Stimulated activated CD4-positive, alpha-beta T cell treated with anti-CD3 and anti-CD28 coated beads, TNF-alpha, amount 100 ng/mL, for 4 hours (primary cell): ENCODE data around the gene CABLES1.
"Not testable (repeated sequence)": the region's sequence is repeated elsewhere in the genome, so short reads cannot be mapped to it uniquely, and the experiment has no call there.

Experiments
- DNase-seq, 3 experiments: peaks; one replicate each; pipeline ENCODE4 v3.0.0-alpha.2; 2020; ENCODE audit warnings: low read depth in 3 of 3

Gene CABLES1

DNA sequence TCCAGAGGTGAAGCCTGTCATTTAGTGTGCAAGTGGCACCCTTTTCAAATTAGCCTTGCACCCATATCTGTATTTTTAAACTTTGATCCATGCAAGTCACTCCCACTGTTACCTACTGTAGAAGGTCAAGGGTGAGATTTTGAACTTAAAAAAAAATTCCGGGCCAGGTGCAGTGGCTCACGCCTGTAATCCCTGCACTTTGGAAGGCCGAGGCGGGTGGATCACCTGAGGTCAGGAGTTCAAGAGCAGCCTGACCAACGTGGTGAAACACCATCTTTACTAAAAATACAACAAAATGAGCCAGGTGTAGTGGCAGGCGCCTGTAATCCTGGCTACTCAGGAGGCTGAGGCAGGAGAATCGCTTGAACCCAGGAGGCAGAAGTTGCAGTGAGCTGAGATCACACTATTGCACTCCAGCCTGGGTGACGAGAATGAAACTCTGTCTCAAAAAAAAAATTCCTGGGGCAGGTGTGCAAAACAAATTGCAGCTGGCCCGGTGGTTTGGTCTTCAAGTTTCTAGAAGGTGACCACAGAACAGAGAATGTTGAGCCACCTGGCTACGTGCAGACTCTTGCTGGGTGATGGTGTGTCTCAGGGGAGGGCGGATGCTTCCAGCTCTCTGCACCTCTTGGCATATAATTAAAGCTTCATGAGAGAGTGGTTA, 106.7 kb downstream of the CABLES1 start:
- not testable (repeated sequence) for DNase-seq

DNA sequence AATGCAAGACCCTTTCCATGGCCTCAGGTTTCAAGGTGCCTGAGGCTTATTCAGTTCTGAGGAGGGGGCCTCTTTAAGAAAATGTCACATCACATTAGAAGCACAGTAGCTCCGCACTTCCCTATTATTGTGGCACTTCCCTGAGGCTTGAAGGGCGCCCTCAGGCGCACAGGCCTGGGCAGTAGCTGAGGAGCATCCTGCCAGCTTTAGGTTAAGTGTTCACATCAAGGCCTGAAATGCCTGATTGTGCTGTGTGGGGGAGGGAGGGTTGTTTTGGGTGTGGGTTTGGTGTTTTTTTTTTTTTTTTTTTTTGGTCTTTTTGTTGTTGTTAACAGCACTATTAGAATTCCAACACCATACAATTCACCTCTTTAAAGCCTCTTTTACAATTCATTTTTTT, 107.9 kb downstream of the CABLES1 start:
- DNase-seq: no peak

GRCh38 chr18:23243816-23244215, 108.5 kb downstream of the CABLES1 start:
- no peak for DNase-seq

DNA sequence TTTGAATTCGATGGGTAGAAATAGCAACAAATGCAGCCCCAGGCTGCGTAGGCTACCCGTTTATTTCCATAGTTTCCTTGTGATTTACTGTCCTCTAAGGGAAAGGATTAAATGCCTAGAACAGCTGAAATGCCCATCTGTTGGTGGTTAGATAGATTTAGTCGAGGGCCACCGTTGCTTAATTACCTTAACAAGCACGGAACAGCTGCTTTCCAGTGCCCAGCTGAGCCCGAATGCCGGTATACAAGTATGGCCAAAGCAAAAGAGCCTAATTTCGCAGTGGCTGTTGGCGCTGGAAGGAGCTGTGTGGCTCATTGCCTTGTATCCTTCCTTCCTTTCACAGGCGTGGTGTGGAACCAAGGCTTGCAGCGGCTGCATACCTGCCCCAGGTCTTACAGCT, 109.1 kb downstream of the CABLES1 start:
- DNase-seq: no peak

DNA sequence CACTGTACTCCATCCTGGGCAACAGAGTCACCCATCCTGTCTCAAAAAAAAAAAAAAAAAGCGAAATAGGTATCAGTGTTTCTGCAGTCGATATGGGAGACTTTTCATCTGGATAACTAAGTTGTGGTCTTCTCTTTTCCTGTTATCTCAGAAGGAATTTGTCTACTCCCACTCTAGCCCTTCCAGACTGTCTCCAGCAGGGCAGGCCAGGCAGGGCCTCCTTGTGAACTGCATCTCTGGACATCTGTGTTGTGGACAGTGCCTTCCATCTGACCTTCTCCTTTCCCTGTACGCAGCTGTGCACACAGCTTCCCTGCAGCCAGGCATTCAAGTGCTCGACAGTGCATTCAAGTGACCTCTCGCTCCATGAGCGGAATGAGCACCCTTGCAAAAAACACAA, 110.2 kb downstream of the CABLES1 start:
- DNase-seq: no peak

DNA sequence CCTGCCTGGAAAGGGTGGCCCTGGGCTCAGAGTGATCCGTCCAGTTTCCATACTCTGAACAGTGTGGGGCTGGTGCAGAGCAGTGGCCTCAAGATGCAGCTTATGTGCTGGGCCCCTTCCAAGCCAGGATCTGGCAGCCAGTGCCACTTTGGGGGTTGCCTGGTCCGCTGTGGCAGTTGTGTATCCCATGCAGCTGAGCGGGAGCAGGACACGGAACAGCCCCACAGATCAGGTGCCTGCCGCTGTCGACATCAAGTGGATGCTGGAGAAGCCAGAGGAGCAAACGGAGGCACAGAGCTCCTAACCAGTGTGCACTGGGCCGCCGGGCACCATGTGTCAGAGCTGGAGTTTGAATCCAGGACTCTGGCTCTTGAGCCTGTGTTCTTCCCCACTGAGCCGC, 112.0 kb downstream of the CABLES1 start:
- DNase-seq: no peak

GRCh38 chr18:23247896-23248295, 112.6 kb downstream of the CABLES1 start:
- no peak for DNase-seq

- DNase-seq: no peak
Observed at GRCh38 chr18:23248826-23249225, 113.5 kb downstream of the CABLES1 start.

- no peak for DNase-seq
Observed at GRCh38 chr18:23249348-23249747, 114.1 kb downstream of the CABLES1 start.

GRCh38 chr18:23250893-23251656, 115.8 kb downstream of the CABLES1 start:
- DNase-seq: no peak

- DNase-seq: no peak
Observed at GRCh38 chr18:23253630-23254029, 118.3 kb downstream of the CABLES1 start.

DNA sequence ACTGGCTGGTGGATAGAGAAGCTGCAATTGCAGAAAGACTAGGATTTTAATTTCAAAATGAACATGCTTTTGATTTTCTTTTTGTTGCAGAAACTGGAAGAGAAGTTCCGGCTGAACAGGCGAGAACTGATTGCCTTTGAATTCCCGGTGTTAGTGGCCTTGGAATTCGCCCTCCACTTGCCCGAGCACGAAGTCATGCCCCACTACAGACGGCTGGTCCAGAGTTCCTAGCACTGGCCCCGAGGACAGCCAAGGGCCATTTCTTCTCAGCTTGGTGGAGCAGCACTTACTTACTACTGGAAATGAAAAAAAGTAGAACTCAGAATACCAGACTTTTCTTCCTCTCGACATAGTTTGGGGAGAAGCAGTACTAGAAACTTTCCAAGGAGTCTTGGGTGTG, 121.9 kb downstream of the CABLES1 start:
- DNase-seq: no peak

DNA sequence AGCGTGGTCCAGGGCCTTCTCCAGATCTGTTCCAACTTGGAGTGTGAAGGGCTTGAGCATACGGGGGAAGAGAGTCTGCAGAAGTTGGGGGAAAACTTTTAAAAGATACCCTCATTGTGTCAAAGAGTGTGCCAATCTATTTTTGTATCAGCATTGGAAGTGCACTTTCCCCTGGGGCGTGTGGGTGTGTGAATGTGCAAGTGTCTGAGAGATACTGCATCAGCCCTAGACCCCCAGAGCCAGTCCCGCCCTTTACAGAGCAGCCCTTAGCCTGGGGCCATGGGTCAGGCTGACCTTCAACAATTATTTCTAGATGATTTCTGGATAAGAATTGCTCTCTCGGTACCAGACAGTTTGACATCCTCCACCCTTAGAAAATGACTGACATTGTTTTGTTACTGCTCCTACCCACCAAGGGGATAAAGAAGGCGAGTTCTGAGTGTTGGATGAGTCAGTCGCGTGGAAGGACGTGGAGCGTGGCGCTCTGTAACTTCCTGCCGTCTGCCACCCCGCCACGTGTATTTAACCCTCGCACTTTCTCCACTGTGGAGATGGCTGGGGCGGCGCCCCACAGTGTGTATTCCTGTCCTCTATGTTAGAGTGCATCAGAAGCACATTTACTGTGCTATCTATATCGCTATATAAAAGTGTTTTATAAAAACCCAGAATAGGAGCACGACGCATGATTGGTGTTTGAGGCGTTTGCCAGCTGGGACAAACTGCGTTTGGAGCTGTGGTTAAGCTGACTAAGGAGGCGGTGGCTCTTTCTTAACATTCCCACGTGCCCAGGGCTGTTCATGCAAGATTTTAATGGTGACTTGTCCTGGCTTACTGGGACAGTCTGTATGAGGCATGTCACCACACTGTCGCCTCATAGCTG, 122.6 kb downstream of the CABLES1 start:
- DNase-seq: no peak

DNA sequence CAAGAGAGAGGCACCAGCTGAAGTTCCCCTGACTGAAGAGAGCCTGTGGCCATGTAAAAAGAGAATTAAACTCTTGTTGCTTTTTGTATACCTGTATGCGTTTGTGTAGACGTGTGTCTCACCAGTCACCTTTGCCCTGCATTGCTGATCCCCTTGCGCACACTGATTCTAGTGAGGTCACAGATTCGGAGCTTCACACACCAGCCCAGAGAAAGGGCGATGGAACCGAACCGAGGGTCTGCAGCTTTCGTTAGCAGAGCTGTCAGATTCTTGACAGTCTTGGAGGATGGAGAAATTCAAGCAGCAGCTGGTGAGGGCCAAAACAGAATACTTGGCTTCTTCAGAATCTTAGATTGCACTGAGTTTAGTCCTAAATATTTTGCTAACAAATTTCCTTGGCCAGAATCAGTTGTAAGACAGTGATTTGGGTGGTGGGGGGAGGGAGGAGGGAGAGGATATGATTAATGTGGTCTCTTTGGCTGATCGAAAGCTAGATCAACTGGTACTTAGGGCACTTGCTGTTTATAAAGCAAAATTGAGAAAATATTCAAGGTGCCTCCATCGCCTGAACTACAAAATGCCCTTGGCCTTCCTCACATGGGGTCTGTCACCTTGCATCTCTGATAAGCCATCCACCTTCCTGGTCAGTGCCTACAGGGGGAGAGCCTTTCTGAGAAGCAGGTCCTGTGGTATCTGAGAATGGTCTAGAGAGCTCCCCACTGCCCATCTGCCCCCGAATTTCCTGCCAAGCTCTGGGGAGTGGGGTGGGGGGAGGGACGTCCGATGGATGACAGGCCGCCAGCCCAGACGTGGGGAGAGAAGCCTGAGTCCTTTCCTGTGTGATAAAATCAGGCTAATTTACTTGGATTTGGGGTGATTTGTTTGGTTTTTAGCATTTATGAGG, 123.5 kb downstream of the CABLES1 start:
- no peak for DNase-seq

GRCh38 chr18:23259701-23260681, 124.7 kb downstream of the CABLES1 start:
- DNase-seq: no peak

GRCh38 chr18:23260926-23261590, 125.8 kb downstream of the CABLES1 start:
- no peak for DNase-seq

DNA sequence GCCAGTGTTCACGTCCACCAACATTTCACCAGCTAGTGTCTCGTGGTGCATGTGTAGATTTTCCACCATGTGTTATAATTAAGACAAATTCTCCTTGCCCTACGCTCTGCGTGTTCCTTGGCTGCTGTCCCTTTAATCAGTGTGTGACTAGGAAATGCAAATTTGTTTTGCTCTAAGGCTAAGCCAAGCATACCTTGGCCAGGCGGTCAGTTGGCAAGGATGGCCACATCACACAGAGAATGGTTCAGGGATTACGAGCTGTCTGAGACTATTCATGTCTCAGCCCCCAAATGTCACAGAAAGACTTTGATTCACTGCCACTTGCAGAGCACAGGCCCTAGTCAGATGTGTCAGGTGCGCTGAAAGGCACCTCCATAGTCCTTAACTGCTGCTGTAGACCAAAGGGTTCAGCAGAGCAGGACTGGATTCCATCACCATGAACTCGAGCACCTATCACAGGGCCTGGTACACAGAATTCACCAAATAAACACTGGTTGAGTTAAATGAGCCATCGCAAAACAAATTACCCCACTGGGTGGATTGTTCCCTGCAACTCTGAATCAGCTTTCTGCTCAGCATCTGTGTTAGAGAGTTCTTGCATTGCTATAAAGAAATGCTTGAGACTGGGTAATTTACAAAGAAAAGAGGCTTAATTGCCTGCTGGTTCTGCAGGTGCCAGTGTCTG, 128.4 kb downstream of the CABLES1 start:
- no peak for DNase-seq

DNA sequence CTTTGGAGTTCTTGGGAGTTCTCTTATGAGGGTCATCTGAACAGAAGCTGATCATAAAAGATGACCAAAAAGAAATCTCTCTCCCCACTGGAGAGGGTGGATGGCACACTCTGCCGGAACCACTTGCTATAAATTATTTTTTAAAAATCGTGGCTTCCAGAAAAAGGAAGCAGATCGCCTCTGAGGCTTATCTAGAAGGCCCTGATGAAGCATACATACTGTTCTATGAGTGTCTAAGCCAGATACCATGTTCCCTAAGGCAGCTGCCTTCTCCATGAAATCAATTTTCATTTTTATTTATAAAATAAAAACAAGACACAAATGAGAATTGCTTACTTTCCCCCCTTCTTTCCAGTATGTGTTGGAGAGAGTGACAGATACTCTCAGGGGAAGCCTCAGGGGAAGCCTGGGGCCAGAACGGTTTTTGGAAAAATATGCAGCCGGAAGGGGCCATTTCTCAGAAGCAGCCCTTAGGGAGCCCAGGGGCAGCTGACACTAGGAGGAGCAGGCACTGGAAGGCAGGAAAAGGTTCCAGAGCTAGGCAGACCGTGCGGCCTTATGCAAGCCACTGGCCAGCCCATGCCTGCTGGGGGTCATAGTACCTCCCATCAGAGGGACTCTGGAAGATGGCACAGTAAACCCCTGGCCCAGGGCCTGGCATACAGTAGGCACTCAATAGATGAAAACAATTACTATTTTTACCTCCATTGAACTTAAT, 130.6 kb downstream of the CABLES1 start:
- DNase-seq: no peak
